ENCODE measurements around the gene AHCYL2.
"Not testable (repeated sequence)": the region's sequence is repeated elsewhere in the genome, so short reads cannot be mapped to it uniquely, and the experiment has no call there.

DNA sequence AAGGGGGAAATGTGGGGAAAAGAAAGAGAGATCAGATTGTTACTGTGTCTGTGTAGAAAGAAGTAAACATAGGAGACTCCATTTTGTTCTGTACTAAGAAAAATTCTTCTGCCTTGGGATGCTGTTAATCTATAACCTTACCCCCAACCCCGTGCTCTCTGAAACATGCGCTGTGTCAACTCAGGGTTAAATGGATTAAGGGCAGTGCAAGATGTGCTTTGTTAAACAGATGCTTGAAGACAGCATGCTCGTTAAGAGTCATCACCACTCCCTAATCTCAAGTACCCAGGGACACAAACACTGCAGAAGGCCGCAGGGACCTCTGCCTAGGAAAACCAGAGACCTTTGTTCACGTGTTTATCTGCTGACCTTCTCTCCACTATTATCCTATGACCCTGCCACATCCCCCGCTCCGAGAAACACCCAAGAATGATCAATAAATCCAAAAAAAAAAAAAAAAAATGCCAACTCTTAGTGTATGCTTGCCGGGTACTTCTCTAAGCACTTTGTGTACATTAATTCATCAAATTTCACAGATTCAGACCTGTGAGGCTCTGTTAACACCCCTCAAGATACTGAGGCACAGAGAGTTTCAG lies 7.9 kb upstream of the AHCYL2 start:
- TF ChIP-seq, protein P1, sequence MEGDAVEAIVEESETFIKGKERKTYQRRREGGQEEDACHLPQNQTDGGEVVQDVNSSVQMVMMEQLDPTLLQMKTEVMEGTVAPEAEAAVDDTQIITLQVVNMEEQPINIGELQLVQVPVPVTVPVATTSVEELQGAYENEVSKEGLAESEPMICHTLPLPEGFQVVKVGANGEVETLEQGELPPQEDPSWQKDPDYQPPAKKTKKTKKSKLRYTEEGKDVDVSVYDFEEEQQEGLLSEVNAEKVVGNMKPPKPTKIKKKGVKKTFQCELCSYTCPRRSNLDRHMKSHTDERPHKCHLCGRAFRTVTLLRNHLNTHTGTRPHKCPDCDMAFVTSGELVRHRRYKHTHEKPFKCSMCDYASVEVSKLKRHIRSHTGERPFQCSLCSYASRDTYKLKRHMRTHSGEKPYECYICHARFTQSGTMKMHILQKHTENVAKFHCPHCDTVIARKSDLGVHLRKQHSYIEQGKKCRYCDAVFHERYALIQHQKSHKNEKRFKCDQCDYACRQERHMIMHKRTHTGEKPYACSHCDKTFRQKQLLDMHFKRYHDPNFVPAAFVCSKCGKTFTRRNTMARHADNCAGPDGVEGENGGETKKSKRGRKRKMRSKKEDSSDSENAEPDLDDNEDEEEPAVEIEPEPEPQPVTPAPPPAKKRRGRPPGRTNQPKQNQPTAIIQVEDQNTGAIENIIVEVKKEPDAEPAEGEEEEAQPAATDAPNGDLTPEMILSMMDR (conservative IDR thresholded peaks at IDR 0.05 in 1 of 2, IDR thresholded peaks at IDR 0.05 in 1 of 2; ENCODE audit: extremely low read depth in 1 of 2, insufficient read depth in 1 of 2, low read depth in 1 of 2, low read length in 2 of 2), result not testable (repeated sequence)
- TF ChIP-seq EZH2 (IDR thresholded peaks at IDR 0.05; ENCODE audit: borderline replicate concordance, low read length), result not testable (repeated sequence)
